Vagina (tissue), 2 donors: ENCODE data around the gene TPGS2. TPM values are rescaled to one million over a fixed set of nuclear protein-coding genes. Genes with fewer than 3 reads are reported as not detected.
A peak's percentile ranks its signal among the peaks of the same experiment; 100 is the strongest.

Source experiments
- DNase-seq, 2 donors: peaks; one replicate each; pipeline ENCODE4 v3.0.0-alpha.2; 2017; ENCODE audit errors: extremely low spot score in 2 of 2
- H3K27ac ChIP-seq: fragments of 200-600 bp; sonication (generic); one replicate; pipeline ENCODE4 v1.5.1; 2019
- H3K27me3 ChIP-seq: fragments of 200-600 bp; sonication (generic); one replicate; pipeline ENCODE4 v1.5.1; 2019
- H3K36me3 ChIP-seq, 2 donors: fragments of 200-600 bp; sonication (generic); one replicate each; pipeline ENCODE4 v1.5.1; 2017 to 2019
- H3K4me1 ChIP-seq: fragments of 200-600 bp; sonication (generic); one replicate; pipeline ENCODE4 v1.5.1; 2019
- H3K4me3 ChIP-seq, 2 donors: fragments of 200-600 bp; sonication (generic); 1 replicate in 1 of 2; 2 replicates in 1 of 2; pipeline ENCODE4 v1.5.1; 2016 to 2019
- H3K9me3 ChIP-seq: fragments of 200-600 bp; sonication (generic); one replicate; pipeline ENCODE4 v1.5.1; 2019
- CTCF ChIP-seq, 3 experiments: fragments of 450-650 bp in 2 of 3; fragments of 200-600 bp in 1 of 3; sonication (generic) in 1 of 3; IDR thresholded peaks; one replicate each; pipeline ENCODE4 v1.5.1; 2017 to 2019; ENCODE audit warnings: antibody characterized with exemption in 3 of 3, mild to moderate bottlenecking in 2 of 3, moderate library complexity in 2 of 3
- POLR2A ChIP-seq, 2 donors: fragments of 450-650 bp; IDR thresholded peaks; one replicate each; pipeline ENCODE4 v1.6.1; 2017; ENCODE audit warnings: antibody characterized with exemption in 2 of 2, mild to moderate bottlenecking in 2 of 2, moderate library complexity in 2 of 2
- POLR2AphosphoS5 ChIP-seq, 2 donors: sonication (generic); formaldehyde crosslinking; IDR thresholded peaks; one replicate each; pipeline ENCODE4 v1.9.0; 2017; ENCODE audit warnings: antibody characterized with exemption in 2 of 2, mild to moderate bottlenecking in 2 of 2, low read depth in 1 of 2; ENCODE audit not compliant: insufficient read depth in 1 of 2
- intact Hi-C: fragments of 100-400 bp; cut with DNase I; formaldehyde crosslinking; loops from one replicate; pipeline ENCODE4 v1.15.1; 2023
- total RNA-seq: library from RNA; depleted of rRNA; stranded (reverse); fragments of >200 nt; gene quantifications from one replicate; pipeline ENCODE4 v1.2.3, GENCODE V29; 2016

Gene TPGS2
- total RNA-seq, 1 donor from 2014 or later: 171 TPM

GRCh38 chr18:36811955-36812354 is 16.8 kb downstream of the TPGS2 start:
- DNase-seq: no peak
- peaks cover 20% of the 10 kb centered on the region for H3K4me1 ChIP-seq
- H3K36me3 ChIP-seq: peaks cover 0 to 15% of the 10 kb centered on the region in 2 donors
- peak overlapping the region; percentile 56 for H3K27ac ChIP-seq
- no peaks in the 10 kb centered on the region for H3K9me3 ChIP-seq
- no peaks in the 10 kb centered on the region for H3K27me3 ChIP-seq
- H3K4me3 ChIP-seq: no peak overlapping the region
- intact Hi-C loops: no loop called here
- TF ChIP-seq POLR2A (IDR thresholded peaks at IDR 0.05) (no peak), POLR2AphosphoS5 (IDR thresholded peaks at IDR 0.05; ENCODE audit: insufficient read depth in 1 of 2, low read depth in 1 of 2) (no peak), CTCF (IDR thresholded peaks at IDR 0.05) (no peak)

- Histone ChIP-seq H3K4me3 (no peak overlapping the region), H3K36me3 (peaks cover 0 to 14% of the 10 kb centered on the region in 2 donors), H3K27me3 (no peaks in the 10 kb centered on the region), H3K27ac (peak overlapping the region; percentile 45), H3K4me1 (peaks cover 20% of the 10 kb centered on the region), H3K9me3 (no peaks in the 10 kb centered on the region)
- intact Hi-C loops: no loop called here
- TF ChIP-seq CTCF (IDR thresholded peaks at IDR 0.05): no peak
- no peak for DNase-seq
These were observed 17.4 kb downstream of the TPGS2 start for GRCh38 chr18:36811430-36811829.

GRCh38 chr18:36809590-36810381 is 19.0 kb downstream of the TPGS2 start:
- intact Hi-C loops: no loop called here
- Histone ChIP-seq H3K4me3 (no peak overlapping the region), H3K9me3 (no peaks in the 10 kb centered on the region), H3K36me3 (peaks cover 0 to 29% of the 10 kb centered on the region in 2 donors), H3K4me1 (peaks cover 20% of the 10 kb centered on the region), H3K27ac (no peak overlapping the region), H3K27me3 (no peaks in the 10 kb centered on the region)
- no peak for DNase-seq
- TF ChIP-seq POLR2A (IDR thresholded peaks at IDR 0.05) (no peak), POLR2AphosphoS5 (IDR thresholded peaks at IDR 0.05; ENCODE audit: insufficient read depth in 1 of 2, low read depth in 1 of 2) (no peak), CTCF (IDR thresholded peaks at IDR 0.05) (peak; percentile 49 to 70 (median 63))

GRCh38 chr18:36808681-36809080 is 20.1 kb downstream of the TPGS2 start:
- Histone ChIP-seq H3K9me3 (no peaks in the 10 kb centered on the region), H3K36me3 (peaks cover 0 to 36% of the 10 kb centered on the region in 2 donors), H3K27me3 (no peaks in the 10 kb centered on the region), H3K4me1 (peaks cover 20% of the 10 kb centered on the region), H3K27ac (no peak overlapping the region), H3K4me3 (no peak overlapping the region)
- TF ChIP-seq CTCF (IDR thresholded peaks at IDR 0.05): no peak
- TF ChIP-seq POLR2AphosphoS5 (IDR thresholded peaks at IDR 0.05; ENCODE audit: insufficient read depth in 1 of 2, low read depth in 1 of 2): no peak
- TF ChIP-seq POLR2A (IDR thresholded peaks at IDR 0.05): no peak
- intact Hi-C loops: no loop called here
- no peak for DNase-seq

GRCh38 chr18:36805105-36805504 is 23.7 kb downstream of the TPGS2 start:
- Histone ChIP-seq H3K4me3 (no peak overlapping the region), H3K4me1 (no peaks in the 10 kb centered on the region), H3K27me3 (no peaks in the 10 kb centered on the region), H3K36me3 (peaks cover 0 to 53% of the 10 kb centered on the region in 2 donors), H3K27ac (no peak overlapping the region), H3K9me3 (no peaks in the 10 kb centered on the region)
- DNase-seq: no peak
- intact Hi-C loops: no loop called here
- TF ChIP-seq POLR2AphosphoS5 (IDR thresholded peaks at IDR 0.05; ENCODE audit: insufficient read depth in 1 of 2, low read depth in 1 of 2) (no peak), POLR2A (IDR thresholded peaks at IDR 0.05) (no peak), CTCF (IDR thresholded peaks at IDR 0.05) (no peak)
